ENCODE measurements around the gene DPAGT1. TPM values are rescaled to one million over a fixed set of nuclear protein-coding genes. Genes with fewer than 3 reads are reported as not detected.

The DPAGT1 gene
- total and polyA plus RNA-seq, 7 experiments from 2014 or later, result 21.9 to 63.9 (median 32.6) TPM

GRCh38 chr11:119125821-119126220 is 24.2 kb upstream of the DPAGT1 start:
- Histone ChIP-seq H3K27ac (ENCODE audit: low read depth, low read length) (no peak overlapping the region), H3K27me3 (ENCODE audit: control insufficient read depth in 2 of 2, insufficient read depth in 2 of 2, low read length in 2 of 2) (no peaks in the 10 kb centered on the region), H3K4me1 (ENCODE audit: control insufficient read depth in 2 of 2, insufficient read depth in 2 of 2, low read length in 2 of 2) (peaks cover 9 to 12% of the 10 kb centered on the region in 2 donors), H3K9me3 (ENCODE audit: control insufficient read depth in 2 of 3, low read length in 3 of 3) (no peaks in the 10 kb centered on the region), H3K4me3 (ENCODE audit: low read length) (no peak overlapping the region), H3K36me3 (ENCODE audit: control insufficient read depth in 2 of 3, insufficient read depth in 3 of 3, low read length in 3 of 3) (peaks cover 0 to 42% (median 11%) of the 10 kb centered on the region in 3 experiments)
- Mint-ChIP-seq H3K36me3 (peaks cover 10 to 28% (median 14%) of the 10 kb centered on the region in 5 donors), H3K27ac (peak overlapping the region in 2 of 9 donors; percentile 10 to 17), H3K9me3 (no peaks in the 10 kb centered on the region), H3K4me3 (no peak overlapping the region), H3K27me3 (no peaks in the 10 kb centered on the region), H3K4me1 (peaks cover 27 to 52% (median 44%) of the 10 kb centered on the region in 7 donors)
- ATAC-seq (no peak), DNase-seq (no peak)
- CTCF ChIA-PET, result interaction anchor here (0.5 to 0.6 kb wide), 2 partner anchors 12 to 200 kb away, joined by 3 read pairs; no protein-coding TSS in a partner anchor
- POLR2A ChIA-PET, result interaction anchor here (1.2 to 1.4 kb wide), 3 partner anchors 19 to 24 kb away, joined by 3 to 5 read pairs (median 3); partner anchors contain the start of gene DPAGT1
- intact Hi-C loops (cut with micrococcal nuclease), result no loop called here

DNA sequence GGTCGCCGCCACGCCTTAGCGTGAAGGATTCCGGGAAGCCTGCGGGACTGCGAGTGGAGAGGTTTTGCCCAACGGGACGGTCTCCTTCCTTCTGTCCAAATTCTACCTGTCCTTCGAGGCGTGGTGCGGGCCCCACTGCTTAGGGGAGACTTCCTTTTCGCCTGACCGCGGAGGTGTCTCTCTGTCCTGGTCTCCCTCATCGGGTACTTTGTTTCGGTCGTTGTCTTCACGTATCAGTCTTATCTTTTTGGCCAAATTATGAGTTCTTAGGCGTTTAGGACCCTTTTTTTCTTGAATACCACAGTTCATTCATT is 20.1 kb upstream of the DPAGT1 start:
- Mint-ChIP-seq H3K27ac (peak overlapping the region; percentile 78 to 98 (median 95)), H3K4me3 (peak overlapping the region; percentile 86 to 98 (median 94)), H3K9me3 (no peaks in the 10 kb centered on the region), H3K4me1 (peaks cover 36 to 56% (median 48%) of the 10 kb centered on the region in 7 donors), H3K36me3 (peaks cover 5 to 20% (median 10%) of the 10 kb centered on the region in 5 donors), H3K27me3 (no peaks in the 10 kb centered on the region)
- Histone ChIP-seq H3K4me1 (ENCODE audit: control insufficient read depth in 2 of 2, insufficient read depth in 2 of 2, low read length in 2 of 2) (peaks cover 17% of the 10 kb centered on the region in 2 donors), H3K4me3 (ENCODE audit: low read length) (peak overlapping the region; percentile 71), H3K27ac (ENCODE audit: low read depth, low read length) (peak overlapping the region; percentile 85), H3K36me3 (ENCODE audit: control insufficient read depth in 2 of 3, insufficient read depth in 3 of 3, low read length in 3 of 3) (peaks cover 0 to 21% (median 4%) of the 10 kb centered on the region in 3 experiments), H3K27me3 (ENCODE audit: control insufficient read depth in 2 of 2, insufficient read depth in 2 of 2, low read length in 2 of 2) (no peaks in the 10 kb centered on the region), H3K9me3 (ENCODE audit: control insufficient read depth in 2 of 3, low read length in 3 of 3) (no peaks in the 10 kb centered on the region)
- POLR2A ChIA-PET, result interaction anchor here (0.8 to 16.1 kb wide), 12 partner anchors 10 to 545 kb away, joined by 3 to 435 read pairs (median 3); partner anchors contain the start of genes C2CD2L, DPAGT1 and VPS11
- intact Hi-C loops (cut with micrococcal nuclease), result loop anchor here (1.0 to 5.0 kb wide), 15 partner anchors 14 to 684 kb away; partner anchors contain the start of genes C2CD2L (in 2 of the 2), HYOU1 (in 2 of the 2), RPS25 (in 2 of the 2) and TRAPPC4 (in 2 of the 2)
- ATAC-seq (peak; percentile 0), DNase-seq (no peak)
- CTCF ChIA-PET, result interaction anchor here (0.7 to 2.1 kb wide), 3 partner anchors 12 to 68 kb away, joined by 3 to 9 read pairs (median 4); partner anchors contain the start of gene DPAGT1

DNA sequence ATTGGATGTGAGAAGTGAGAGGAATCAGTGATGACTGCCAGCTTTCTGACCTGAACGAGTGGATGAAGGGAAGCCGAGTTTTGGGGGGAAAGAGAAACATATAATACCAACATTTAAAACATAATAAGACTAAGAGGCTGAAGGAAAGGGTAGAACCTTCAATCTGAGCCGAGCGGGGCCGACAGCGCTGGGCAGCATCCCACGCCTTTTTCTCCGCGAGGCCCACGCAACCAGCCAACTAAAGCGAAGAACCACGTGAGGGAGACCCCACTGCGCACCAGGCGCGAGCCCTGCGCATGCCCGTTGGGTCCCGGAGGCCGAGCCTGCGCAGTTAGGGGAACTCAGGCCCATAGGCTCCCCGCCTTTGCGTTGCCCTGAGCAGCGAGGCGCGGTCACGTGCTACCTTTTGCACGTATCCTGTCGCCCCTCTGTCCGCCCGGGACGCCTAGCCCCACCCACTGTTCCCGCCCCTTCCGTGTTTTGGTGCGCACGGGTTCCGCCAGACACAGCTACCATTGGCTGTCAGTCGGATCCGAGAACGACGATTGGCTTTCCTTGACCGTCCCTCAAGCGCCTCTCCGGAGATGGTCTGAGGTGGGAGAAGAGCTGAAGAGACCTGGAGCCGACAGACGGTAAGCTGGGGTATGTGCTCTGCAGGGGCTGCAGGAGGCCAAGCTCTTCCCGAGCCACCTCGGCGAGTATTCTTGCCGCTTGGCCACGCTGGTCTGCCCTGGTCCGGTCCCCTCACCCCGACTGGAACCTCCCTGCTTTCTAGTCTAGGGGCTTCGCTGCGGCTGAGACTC is 19.6 kb upstream of the DPAGT1 start, which contains the start of gene HINFP:
HINFP (plus strand) TSS at position 573 of the 803 bp plus-strand sequence. CDS start 5,365 bp downstream, outside the sequence.
- Histone ChIP-seq H3K9me3 (ENCODE audit: control insufficient read depth in 2 of 3, low read length in 3 of 3) (no peaks in the 10 kb centered on the region), H3K27ac (ENCODE audit: low read depth, low read length) (peak within 1 kb of the TSS; percentile 85), H3K4me3 (ENCODE audit: low read length) (peak within 1 kb of the TSS; percentile 71), H3K4me1 (ENCODE audit: control insufficient read depth in 2 of 2, insufficient read depth in 2 of 2, low read length in 2 of 2) (peaks cover 17 to 23% of the 10 kb centered on the region in 2 donors), H3K27me3 (ENCODE audit: control insufficient read depth in 2 of 2, insufficient read depth in 2 of 2, low read length in 2 of 2) (no peaks in the 10 kb centered on the region), H3K36me3 (ENCODE audit: control insufficient read depth in 2 of 3, insufficient read depth in 3 of 3, low read length in 3 of 3) (peaks cover 0 to 21% (median 4%) of the 10 kb centered on the region in 3 experiments)
- ATAC-seq, result peak; percentile 99
- H3K27me3 Mint-ChIP-seq, result no peaks in the 10 kb centered on the region
- intact Hi-C loops (cut with micrococcal nuclease), result loop anchor here (1.0 to 5.0 kb wide), 15 partner anchors 14 to 684 kb away; partner anchors contain the start of genes C2CD2L (in 2 of the 2), HYOU1 (in 2 of the 2), RPS25 (in 2 of the 2) and TRAPPC4 (in 2 of the 2)
- H3K4me3 Mint-ChIP-seq, result peak within 1 kb of the TSS; percentile 86 to 98 (median 94)
- peak within 1 kb of the TSS; percentile 78 to 98 (median 95) for H3K27ac Mint-ChIP-seq
- H3K9me3 Mint-ChIP-seq, result no peaks in the 10 kb centered on the region
- POLR2A ChIA-PET, result interaction anchor here (0.7 to 16.1 kb wide), 14 partner anchors 8 to 186 kb away, joined by 3 to 435 read pairs (median 3); partner anchors contain the start of genes C2CD2L, DPAGT1, NLRX1 and VPS11
- DNase-seq, result peak; percentile 92 to 100 (median 98)
- H3K4me1 Mint-ChIP-seq, result peaks cover 34 to 58% (median 50%) of the 10 kb centered on the region in 7 donors
- CTCF ChIA-PET, result interaction anchor here (0.7 to 2.1 kb wide), 5 partner anchors 12 to 69 kb away, joined by 3 to 9 read pairs (median 4); partner anchors contain the start of gene DPAGT1
- H3K36me3 Mint-ChIP-seq, result peaks cover 5 to 22% (median 10%) of the 10 kb centered on the region in 5 donors

DNA sequence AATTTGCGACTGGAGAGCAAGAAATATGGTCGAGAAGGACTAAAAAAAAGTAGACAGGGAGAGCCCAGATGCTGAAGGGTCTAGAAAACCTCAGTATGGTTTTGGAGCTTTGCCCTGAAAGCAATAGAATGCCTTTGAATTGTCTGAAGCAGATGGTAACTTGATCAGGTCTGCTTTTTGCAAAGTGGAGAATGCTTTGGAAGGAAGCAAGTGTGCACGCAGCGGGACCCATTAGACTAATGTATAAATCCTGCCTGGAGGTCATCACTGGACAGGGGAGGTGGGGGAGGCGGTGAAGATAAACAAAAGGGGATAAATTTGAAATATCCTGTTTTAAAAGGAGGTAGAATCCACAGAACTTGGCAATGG is 19.0 kb upstream of the DPAGT1 start:
- peak overlapping the region; percentile 86 to 98 (median 94) for H3K4me3 Mint-ChIP-seq
- peaks cover 5 to 26% (median 10%) of the 10 kb centered on the region in 5 donors for H3K36me3 Mint-ChIP-seq
- POLR2A ChIA-PET, result interaction anchor here (0.7 to 16.1 kb wide), 12 partner anchors 9 to 164 kb away, joined by 3 to 435 read pairs (median 3); partner anchors contain the start of genes C2CD2L, DPAGT1, NLRX1 and VPS11
- Histone ChIP-seq H3K4me3 (ENCODE audit: low read length) (peak overlapping the region; percentile 71), H3K27me3 (ENCODE audit: control insufficient read depth in 2 of 2, insufficient read depth in 2 of 2, low read length in 2 of 2) (no peaks in the 10 kb centered on the region), H3K27ac (ENCODE audit: low read depth, low read length) (peak overlapping the region; percentile 72), H3K36me3 (ENCODE audit: control insufficient read depth in 2 of 3, insufficient read depth in 3 of 3, low read length in 3 of 3) (peaks cover 0 to 21% (median 4%) of the 10 kb centered on the region in 3 experiments), H3K9me3 (ENCODE audit: control insufficient read depth in 2 of 3, low read length in 3 of 3) (no peaks in the 10 kb centered on the region), H3K4me1 (ENCODE audit: control insufficient read depth in 2 of 2, insufficient read depth in 2 of 2, low read length in 2 of 2) (peaks cover 17 to 27% of the 10 kb centered on the region in 2 donors)
- H3K27ac Mint-ChIP-seq, result peak overlapping the region; percentile 78 to 98 (median 95)
- CTCF ChIA-PET, result interaction anchor here (1.4 to 2.1 kb wide), 3 partner anchors 18 to 64 kb away, joined by 3 to 9 read pairs (median 6); partner anchors contain the start of gene DPAGT1
- peaks cover 38 to 64% (median 55%) of the 10 kb centered on the region in 7 donors for H3K4me1 Mint-ChIP-seq
- no peaks in the 10 kb centered on the region for H3K9me3 Mint-ChIP-seq
- ATAC-seq, result no peak
- intact Hi-C loops (cut with micrococcal nuclease), result loop anchor here (1.0 to 5.0 kb wide), 15 partner anchors 13 to 683 kb away; partner anchors contain the start of genes C2CD2L (in 2 of the 2), HYOU1 (in 2 of the 2), RPS25 (in 2 of the 2) and TRAPPC4 (in 2 of the 2)
- H3K27me3 Mint-ChIP-seq, result no peaks in the 10 kb centered on the region
- DNase-seq, result peak in 1 of 9 donors; percentile 16

DNA sequence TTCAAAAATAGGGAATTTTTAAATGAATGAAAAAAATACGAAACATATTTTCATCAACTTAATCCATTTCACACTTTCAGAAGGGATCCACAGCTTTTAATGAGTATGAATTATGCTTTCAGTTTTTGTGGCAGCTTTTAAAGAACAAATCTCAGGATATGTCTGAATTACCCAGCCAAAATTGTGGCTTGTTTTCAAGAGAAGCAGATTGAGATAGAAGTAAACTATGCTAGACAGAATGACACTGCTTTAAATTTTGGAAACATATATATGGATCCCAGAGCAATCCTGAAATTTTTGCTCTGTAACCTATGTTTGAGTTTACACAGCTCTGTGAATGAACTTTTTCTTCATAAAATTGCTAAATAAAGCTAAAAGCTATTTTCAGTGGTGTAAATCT is 17.3 kb upstream of the DPAGT1 start:
- H3K4me3 ChIP-seq (ENCODE audit: low read length), result no peak overlapping the region
- ChIA-PET CTCF (interaction anchor here (0.8 to 1.9 kb wide), 2 partner anchors 17 to 237 kb away, joined by 3 to 9 read pairs; partner anchors contain the start of gene DPAGT1), POLR2A (interaction anchor here (0.6 to 16.1 kb wide), 5 partner anchors 18 to 671 kb away, joined by 3 to 435 read pairs (median 3); partner anchors contain the start of genes C2CD2L, DPAGT1 and VPS11)
- no peaks in the 10 kb centered on the region for H3K27me3 ChIP-seq (ENCODE audit: control insufficient read depth in 2 of 2, insufficient read depth in 2 of 2, low read length in 2 of 2)
- no peak for DNase-seq
- Mint-ChIP-seq H3K9me3 (no peaks in the 10 kb centered on the region), H3K27ac (no peak overlapping the region), H3K4me1 (peaks cover 47 to 69% (median 57%) of the 10 kb centered on the region in 7 donors), H3K36me3 (peaks cover 5 to 34% (median 13%) of the 10 kb centered on the region in 5 donors), H3K4me3 (no peak overlapping the region), H3K27me3 (no peaks in the 10 kb centered on the region)
- peaks cover 17 to 43% of the 10 kb centered on the region in 2 donors for H3K4me1 ChIP-seq (ENCODE audit: control insufficient read depth in 2 of 2, insufficient read depth in 2 of 2, low read length in 2 of 2)
- H3K9me3 ChIP-seq (ENCODE audit: control insufficient read depth in 2 of 3, low read length in 3 of 3), result no peaks in the 10 kb centered on the region
- intact Hi-C loops (cut with micrococcal nuclease), result no loop called here
- no peak overlapping the region for H3K27ac ChIP-seq (ENCODE audit: low read depth, low read length)
- no peak for ATAC-seq
- H3K36me3 ChIP-seq (ENCODE audit: control insufficient read depth in 2 of 3, insufficient read depth in 3 of 3, low read length in 3 of 3), result peaks cover 0 to 22% (median under 1%) of the 10 kb centered on the region in 3 experiments

All from naive thymus-derived CD4-positive, alpha-beta T cell (primary cell).